ENCODE data around the gene INAFM2. TPM values are rescaled to one million over a fixed set of nuclear protein-coding genes. Genes with fewer than 3 reads are reported as not detected.

INAFM2 gene
- total and polyA plus RNA-seq, 2 experiments from 2014 or later, result 18.1 to 32.7 TPM

DNA sequence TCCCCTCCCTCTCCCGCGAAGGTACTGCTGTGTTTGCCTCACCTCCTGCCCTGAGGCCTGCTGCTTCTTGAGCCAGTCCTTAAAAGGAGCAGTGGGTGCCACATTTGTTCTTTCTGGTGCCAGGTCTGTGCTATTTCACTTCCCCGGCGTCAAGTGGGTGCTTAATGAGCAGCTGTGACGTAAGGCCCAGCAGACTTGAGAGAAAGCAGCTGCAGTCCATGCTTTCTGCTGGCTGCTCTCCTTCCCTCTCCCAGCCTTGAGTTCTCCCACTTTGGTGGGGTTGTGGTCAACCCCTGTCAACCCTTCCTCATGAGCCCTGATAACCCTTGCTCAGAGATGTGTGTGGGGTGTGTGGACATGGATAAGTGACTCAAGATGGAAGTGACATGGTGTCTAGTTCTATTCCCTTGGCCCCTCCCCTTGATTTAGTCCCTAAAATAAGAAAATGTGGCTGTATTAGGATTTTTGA, 6.9 kb downstream of the INAFM2 start:
- H3K4me3 Mint-ChIP-seq, result no peak overlapping the region
- H3K4me1 ChIP-seq (ENCODE audit: insufficient read depth), result peaks cover 42% of the 10 kb centered on the region
- H3K36me3 Mint-ChIP-seq (ENCODE audit: low read depth), result peaks cover 20% of the 10 kb centered on the region
- H3F3A ChIP-seq (replicated peaks; ENCODE audit: low read depth), result peaks cover 12% of the 10 kb centered on the region; the same call in 1 of the 2 replicates
- H3K27ac ChIP-seq (ENCODE audit: low read depth), result no peak overlapping the region
- no peak for TF ChIP-seq POLR2AphosphoS5 (IDR thresholded peaks at IDR 0.05; ENCODE audit: low read depth)
- H3K4me1 Mint-ChIP-seq, result peaks cover 58% of the 10 kb centered on the region
- no peak overlapping the region for H3K4me2 ChIP-seq
- H3K27me3 ChIP-seq (ENCODE audit: insufficient read depth), result peaks cover 4% of the 10 kb centered on the region
- H4K20me1 ChIP-seq (replicated peaks; ENCODE audit: insufficient read depth), result peaks cover 4% of the 10 kb centered on the region; the same call in 1 of the 2 replicates
- H3K9me2 ChIP-seq (ENCODE audit: insufficient read depth), result 0 out of 2 replicates have a peak, but pooled peaks cover 2% of the 10 kb centered on the region
- no peak overlapping the region for H2AFZ ChIP-seq
- ATAC-seq, result no peak
- no peaks in the 10 kb centered on the region for H3K9me3 Mint-ChIP-seq
- no peak overlapping the region for H3K27ac Mint-ChIP-seq
- peaks cover 11% of the 10 kb centered on the region for H3K79me2 ChIP-seq (replicated peaks; ENCODE audit: insufficient read depth)
- DNase-seq (ENCODE audit: low spot score), result no peak
- H3K36me3 ChIP-seq (ENCODE audit: insufficient read depth), result no peaks in the 10 kb centered on the region
- no peak overlapping the region for H3K4me3 ChIP-seq
- H3K27me3 Mint-ChIP-seq (ENCODE audit: insufficient read depth, low read depth, poor library complexity), result peaks cover 9% of the 10 kb centered on the region

DNA sequence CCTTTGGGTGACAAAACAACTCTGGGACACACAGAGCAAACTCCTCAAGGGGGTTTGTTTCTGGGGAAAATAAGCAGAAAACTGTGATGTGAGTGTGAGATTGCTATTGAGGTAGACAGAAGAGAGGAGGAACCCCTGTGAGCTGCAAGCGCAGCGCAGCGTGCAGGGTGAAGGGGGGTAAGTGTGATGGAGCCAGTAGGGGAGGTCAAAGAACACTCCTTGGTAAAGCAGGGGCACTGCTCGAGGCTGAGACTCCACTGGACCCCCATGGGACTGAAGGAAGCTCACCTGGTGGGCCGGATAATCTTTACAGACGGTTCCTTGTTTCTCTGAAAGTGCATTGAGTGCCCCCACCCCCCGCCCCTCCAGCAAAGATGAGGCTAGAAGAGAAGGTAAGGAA, 7.5 kb downstream of the INAFM2 start:
- no peak overlapping the region for H2AFZ ChIP-seq

More for the DNA sequence above, 7.5 kb downstream of the INAFM2 start:
- TF ChIP-seq, protein P1, sequence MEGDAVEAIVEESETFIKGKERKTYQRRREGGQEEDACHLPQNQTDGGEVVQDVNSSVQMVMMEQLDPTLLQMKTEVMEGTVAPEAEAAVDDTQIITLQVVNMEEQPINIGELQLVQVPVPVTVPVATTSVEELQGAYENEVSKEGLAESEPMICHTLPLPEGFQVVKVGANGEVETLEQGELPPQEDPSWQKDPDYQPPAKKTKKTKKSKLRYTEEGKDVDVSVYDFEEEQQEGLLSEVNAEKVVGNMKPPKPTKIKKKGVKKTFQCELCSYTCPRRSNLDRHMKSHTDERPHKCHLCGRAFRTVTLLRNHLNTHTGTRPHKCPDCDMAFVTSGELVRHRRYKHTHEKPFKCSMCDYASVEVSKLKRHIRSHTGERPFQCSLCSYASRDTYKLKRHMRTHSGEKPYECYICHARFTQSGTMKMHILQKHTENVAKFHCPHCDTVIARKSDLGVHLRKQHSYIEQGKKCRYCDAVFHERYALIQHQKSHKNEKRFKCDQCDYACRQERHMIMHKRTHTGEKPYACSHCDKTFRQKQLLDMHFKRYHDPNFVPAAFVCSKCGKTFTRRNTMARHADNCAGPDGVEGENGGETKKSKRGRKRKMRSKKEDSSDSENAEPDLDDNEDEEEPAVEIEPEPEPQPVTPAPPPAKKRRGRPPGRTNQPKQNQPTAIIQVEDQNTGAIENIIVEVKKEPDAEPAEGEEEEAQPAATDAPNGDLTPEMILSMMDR (conservative IDR thresholded peaks at IDR 0.05; ENCODE audit: low read depth in 2 of 2), result no peak
- TF ChIP-seq JUNB (IDR thresholded peaks at IDR 0.05; ENCODE audit: unreplicated experiment) (no peak), ZNF114 (CRISPR knock-in tag; IDR thresholded peaks at IDR 0.05) (no peak), STAT1 (IDR thresholded peaks at IDR 0.05; ENCODE audit: unreplicated experiment) (no peak)
- TF ChIP-seq, protein P2, sequence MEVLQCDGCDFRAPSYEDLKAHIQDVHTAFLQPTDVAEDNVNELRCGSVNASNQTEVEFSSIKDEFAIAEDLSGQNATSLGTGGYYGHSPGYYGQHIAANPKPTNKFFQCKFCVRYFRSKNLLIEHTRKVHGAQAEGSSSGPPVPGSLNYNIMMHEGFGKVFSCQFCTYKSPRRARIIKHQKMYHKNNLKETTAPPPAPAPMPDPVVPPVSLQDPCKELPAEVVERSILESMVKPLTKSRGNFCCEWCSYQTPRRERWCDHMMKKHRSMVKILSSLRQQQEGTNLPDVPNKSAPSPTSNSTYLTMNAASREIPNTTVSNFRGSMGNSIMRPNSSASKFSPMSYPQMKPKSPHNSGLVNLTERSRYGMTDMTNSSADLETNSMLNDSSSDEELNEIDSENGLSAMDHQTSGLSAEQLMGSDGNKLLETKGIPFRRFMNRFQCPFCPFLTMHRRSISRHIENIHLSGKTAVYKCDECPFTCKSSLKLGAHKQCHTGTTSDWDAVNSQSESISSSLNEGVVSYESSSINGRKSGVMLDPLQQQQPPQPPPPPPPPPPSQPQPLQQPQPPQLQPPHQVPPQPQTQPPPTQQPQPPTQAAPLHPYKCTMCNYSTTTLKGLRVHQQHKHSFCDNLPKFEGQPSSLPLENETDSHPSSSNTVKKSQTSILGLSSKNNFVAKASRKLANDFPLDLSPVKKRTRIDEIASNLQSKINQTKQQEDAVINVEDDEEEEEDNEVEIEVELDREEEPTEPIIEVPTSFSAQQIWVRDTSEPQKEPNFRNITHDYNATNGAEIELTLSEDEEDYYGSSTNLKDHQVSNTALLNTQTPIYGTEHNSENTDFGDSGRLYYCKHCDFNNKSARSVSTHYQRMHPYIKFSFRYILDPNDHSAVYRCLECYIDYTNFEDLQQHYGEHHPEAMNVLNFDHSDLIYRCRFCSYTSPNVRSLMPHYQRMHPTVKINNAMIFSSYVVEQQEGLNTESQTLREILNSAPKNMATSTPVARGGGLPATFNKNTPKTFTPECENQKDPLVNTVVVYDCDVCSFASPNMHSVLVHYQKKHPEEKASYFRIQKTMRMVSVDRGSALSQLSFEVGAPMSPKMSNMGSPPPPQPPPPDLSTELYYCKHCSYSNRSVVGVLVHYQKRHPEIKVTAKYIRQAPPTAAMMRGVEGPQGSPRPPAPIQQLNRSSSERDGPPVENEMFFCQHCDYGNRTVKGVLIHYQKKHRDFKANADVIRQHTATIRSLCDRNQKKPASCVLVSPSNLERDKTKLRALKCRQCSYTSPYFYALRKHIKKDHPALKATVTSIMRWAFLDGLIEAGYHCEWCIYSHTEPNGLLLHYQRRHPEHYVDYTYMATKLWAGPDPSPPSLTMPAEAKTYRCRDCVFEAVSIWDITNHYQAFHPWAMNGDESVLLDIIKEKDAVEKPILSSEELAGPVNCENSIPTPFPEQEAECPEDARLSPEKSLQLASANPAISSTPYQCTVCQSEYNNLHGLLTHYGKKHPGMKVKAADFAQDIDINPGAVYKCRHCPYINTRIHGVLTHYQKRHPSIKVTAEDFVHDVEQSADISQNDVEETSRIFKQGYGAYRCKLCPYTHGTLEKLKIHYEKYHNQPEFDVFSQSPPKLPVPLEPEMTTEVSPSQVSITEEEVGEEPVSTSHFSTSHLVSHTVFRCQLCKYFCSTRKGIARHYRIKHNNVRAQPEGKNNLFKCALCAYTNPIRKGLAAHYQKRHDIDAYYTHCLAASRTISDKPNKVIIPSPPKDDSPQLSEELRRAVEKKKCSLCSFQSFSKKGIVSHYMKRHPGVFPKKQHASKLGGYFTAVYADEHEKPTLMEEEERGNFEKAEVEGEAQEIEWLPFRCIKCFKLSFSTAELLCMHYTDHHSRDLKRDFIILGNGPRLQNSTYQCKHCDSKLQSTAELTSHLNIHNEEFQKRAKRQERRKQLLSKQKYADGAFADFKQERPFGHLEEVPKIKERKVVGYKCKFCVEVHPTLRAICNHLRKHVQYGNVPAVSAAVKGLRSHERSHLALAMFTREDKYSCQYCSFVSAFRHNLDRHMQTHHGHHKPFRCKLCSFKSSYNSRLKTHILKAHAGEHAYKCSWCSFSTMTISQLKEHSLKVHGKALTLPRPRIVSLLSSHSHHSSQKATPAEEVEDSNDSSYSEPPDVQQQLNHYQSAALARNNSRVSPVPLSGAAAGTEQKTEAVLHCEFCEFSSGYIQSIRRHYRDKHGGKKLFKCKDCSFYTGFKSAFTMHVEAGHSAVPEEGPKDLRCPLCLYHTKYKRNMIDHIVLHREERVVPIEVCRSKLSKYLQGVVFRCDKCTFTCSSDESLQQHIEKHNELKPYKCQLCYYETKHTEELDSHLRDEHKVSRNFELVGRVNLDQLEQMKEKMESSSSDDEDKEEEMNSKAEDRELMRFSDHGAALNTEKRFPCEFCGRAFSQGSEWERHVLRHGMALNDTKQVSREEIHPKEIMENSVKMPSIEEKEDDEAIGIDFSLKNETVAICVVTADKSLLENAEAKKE (CRISPR knock-in tag; IDR thresholded peaks at IDR 0.05), result no peak
- Histone ChIP-seq H3K27ac (ENCODE audit: low read depth) (no peak overlapping the region), H4K20me1 (replicated peaks; ENCODE audit: insufficient read depth) (0 out of 2 replicates have a peak, but pooled peaks cover under 1% of the 10 kb centered on the region), H3K4me3 (no peak overlapping the region), H3K4me2 (no peak overlapping the region), H3K9me2 (ENCODE audit: insufficient read depth) (0 out of 2 replicates have a peak, but pooled peaks cover 2% of the 10 kb centered on the region), H3K27me3 (ENCODE audit: insufficient read depth) (no peaks in the 10 kb centered on the region), H3K79me2 (replicated peaks; ENCODE audit: insufficient read depth) (peaks cover 5% of the 10 kb centered on the region), H3K36me3 (ENCODE audit: insufficient read depth) (no peaks in the 10 kb centered on the region), H3F3A (replicated peaks; ENCODE audit: low read depth) (peaks cover 6% of the 10 kb centered on the region; the same call in 1 of the 2 replicates), H3K4me1 (ENCODE audit: insufficient read depth) (peaks cover 36% of the 10 kb centered on the region)
- H3K27me3 Mint-ChIP-seq (ENCODE audit: insufficient read depth, low read depth, poor library complexity), result peaks cover 15% of the 10 kb centered on the region
- peaks cover 57% of the 10 kb centered on the region for H3K4me1 Mint-ChIP-seq
- peaks cover 19% of the 10 kb centered on the region for H3K36me3 Mint-ChIP-seq (ENCODE audit: low read depth)
- H3K4me3 Mint-ChIP-seq, result no peak overlapping the region
- no peaks in the 10 kb centered on the region for H3K9me3 Mint-ChIP-seq
- H3K27ac Mint-ChIP-seq, result no peak overlapping the region
- DNase-seq (ENCODE audit: low spot score) (no peak), ATAC-seq (no peak)

Measured in GM23338 (cell line).